ENCODE measurements around the gene FGFR2.

The FGFR2 gene

GRCh38 chr10:121536310-121536913, 61.8 kb downstream of the FGFR2 start:
- TF ChIP-seq GATA3 (IDR thresholded peaks at IDR 0.05; ENCODE audit: low read depth, low read length) (no peak), GATA2 (IDR thresholded peaks at IDR 0.05; ENCODE audit: low read depth, low read length) (no peak)

DNA sequence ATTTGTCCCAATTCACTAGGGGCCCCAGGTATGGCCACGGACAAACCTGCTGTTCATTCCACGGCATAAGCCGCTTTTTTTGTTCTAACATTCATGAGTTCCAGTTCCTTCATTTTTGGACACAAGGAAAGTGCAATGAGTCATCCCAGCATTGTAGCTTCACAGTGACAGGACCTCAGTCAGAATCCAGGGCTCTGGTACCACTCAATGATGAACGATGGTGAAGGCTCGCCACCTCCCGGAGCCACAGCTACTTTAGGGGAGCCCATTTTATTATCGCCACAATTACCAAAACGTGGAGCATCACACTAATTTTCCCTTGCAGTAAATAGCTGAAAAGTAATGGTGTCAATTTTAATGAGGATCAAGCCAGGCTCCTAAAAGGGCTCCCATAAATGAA, 62.9 kb downstream of the FGFR2 start:
- no peak for TF ChIP-seq GATA2 (IDR thresholded peaks at IDR 0.05; ENCODE audit: low read depth, low read length)
- no peak for TF ChIP-seq GATA3 (IDR thresholded peaks at IDR 0.05; ENCODE audit: low read depth, low read length)

- TF ChIP-seq GATA3 (IDR thresholded peaks at IDR 0.05; ENCODE audit: low read depth, low read length), result no peak
- no peak for TF ChIP-seq GATA2 (IDR thresholded peaks at IDR 0.05; ENCODE audit: low read depth, low read length)
Measured at GRCh38 chr10:121532292-121532864, 65.9 kb downstream of the FGFR2 start.

GRCh38 chr10:121531830-121532178, 66.4 kb downstream of the FGFR2 start:
- TF ChIP-seq GATA3 (IDR thresholded peaks at IDR 0.05; ENCODE audit: low read depth, low read length), result no peak
- TF ChIP-seq GATA2 (IDR thresholded peaks at IDR 0.05; ENCODE audit: low read depth, low read length), result no peak

DNA sequence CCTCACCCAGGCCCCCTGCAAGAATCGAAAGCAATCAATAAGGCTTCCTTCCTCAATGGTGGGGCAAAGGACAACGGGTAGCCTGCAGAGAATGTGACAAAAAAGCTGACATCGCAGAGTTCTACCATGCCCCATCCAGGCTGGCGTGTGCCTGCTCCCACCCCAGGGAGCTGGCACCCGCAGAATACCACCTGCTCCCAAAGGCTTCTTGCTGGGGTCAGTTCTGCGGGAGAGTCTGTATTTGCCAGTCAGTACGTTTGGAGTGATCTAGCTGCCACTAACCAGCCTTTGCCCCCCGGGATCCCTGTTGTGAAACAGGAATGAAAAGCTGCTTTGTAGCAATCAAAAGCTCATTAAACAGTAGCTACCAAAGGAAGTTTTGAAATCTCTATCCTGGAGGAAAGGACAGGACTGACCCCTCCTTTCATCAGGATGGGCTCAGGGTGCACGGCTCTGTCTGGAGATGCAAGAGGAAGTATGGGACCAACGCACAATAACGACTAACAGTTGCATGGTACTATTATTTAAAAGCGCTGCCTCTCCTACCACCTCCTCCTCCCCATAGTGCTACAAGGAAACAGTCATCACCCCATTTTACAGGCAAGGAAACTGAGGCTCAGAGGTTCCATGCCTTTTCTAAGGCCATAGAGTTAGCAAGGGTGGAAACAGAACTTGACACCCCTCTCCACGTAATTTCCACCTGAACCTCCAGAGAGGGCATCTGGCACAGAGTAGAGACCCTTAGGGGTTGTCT, 67.0 kb downstream of the FGFR2 start:
- TF ChIP-seq GATA2 (IDR thresholded peaks at IDR 0.05; ENCODE audit: low read depth, low read length) (no peak), GATA3 (IDR thresholded peaks at IDR 0.05; ENCODE audit: low read depth, low read length) (no peak)

DNA sequence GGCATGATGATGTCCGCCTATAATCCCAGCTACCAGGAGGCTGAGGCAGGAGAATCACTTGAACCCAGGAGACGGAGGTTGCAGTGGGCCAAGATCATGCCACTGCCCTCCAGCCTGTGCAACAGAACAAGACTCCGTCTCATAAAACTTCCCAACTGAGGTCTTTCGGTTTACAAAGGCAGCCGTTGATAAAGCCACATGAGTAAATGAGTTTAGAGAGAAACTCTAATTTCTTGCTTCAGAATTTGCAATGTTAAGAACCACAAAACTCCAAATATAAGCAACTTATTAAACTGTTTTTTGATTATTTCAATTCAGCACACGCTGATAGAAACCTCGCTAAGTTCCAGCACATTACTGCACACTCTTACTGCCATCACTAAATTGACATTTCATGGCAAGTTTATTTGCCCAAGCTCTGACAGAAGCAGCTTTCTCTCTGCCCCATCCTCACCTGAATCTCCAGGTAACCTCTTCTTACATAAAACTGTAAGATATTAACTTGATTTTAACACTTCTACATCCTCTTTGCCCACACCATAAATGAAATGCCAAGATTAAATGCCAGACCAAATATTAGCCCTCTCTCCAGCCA, 67.7 kb downstream of the FGFR2 start:
- no peak for TF ChIP-seq GATA3 (IDR thresholded peaks at IDR 0.05; ENCODE audit: low read depth, low read length)

DNA sequence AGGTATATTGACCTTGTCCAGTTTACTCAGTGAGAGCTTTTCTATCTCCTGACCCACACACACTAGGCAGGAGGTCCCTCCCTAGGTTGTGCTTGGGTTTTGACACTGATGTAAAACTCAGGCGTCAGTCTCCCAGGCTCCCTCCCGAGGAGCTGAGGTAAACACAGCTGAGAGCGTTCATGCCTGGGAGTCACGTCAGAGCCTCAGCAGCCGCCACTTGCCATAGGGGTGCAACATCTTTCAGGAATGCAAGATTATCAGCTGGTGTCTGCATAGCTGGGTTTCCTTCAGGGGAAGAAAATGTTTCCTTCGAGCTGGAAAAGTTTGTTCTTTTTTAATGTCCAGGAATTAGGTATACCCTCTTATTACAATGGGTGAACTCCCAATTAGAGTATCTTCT, 70.6 kb downstream of the FGFR2 start:
- no peak for TF ChIP-seq GATA2 (IDR thresholded peaks at IDR 0.05; ENCODE audit: low read depth, low read length)
- TF ChIP-seq GATA3 (IDR thresholded peaks at IDR 0.05; ENCODE audit: low read depth, low read length), result no peak

GRCh38 chr10:121526801-121527221, 71.4 kb downstream of the FGFR2 start:
- no peak for TF ChIP-seq GATA2 (IDR thresholded peaks at IDR 0.05; ENCODE audit: low read depth, low read length)
- no peak for TF ChIP-seq GATA3 (IDR thresholded peaks at IDR 0.05; ENCODE audit: low read depth, low read length)

DNA sequence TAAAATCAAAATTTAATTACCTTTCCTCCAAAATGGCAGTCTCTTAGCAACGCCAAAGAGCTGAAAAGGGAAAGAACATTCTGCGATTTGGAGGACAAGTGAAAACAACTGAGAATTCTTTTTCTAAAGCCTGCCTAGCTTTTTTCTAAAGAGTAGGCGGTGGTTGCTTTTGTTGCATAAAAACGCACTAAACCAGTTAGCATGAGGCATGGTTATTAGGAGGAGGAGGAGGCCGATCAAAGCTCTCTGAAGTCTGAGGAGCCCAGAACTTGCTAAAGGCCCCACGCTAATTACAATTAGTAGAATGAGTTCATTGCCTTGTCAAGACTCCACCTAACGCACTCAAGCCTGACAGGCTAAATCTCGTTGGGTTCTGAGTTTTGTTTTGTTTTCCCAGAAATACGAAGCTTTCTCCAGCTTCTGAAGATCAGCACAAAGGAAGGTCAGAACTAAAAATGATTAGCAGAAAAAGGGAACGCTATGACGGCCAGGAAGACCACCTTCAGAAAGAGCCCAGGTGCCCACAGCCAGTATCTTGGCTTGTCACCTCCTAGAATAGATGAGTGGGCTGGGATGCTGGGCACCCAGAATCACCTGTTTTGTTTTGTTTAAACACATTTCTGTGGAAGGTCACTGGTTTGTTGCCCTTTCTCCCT, 72.0 kb downstream of the FGFR2 start:
- TF ChIP-seq GATA3 (IDR thresholded peaks at IDR 0.05; ENCODE audit: low read depth, low read length) (no peak), GATA2 (IDR thresholded peaks at IDR 0.05; ENCODE audit: low read depth, low read length) (no peak)

DNA sequence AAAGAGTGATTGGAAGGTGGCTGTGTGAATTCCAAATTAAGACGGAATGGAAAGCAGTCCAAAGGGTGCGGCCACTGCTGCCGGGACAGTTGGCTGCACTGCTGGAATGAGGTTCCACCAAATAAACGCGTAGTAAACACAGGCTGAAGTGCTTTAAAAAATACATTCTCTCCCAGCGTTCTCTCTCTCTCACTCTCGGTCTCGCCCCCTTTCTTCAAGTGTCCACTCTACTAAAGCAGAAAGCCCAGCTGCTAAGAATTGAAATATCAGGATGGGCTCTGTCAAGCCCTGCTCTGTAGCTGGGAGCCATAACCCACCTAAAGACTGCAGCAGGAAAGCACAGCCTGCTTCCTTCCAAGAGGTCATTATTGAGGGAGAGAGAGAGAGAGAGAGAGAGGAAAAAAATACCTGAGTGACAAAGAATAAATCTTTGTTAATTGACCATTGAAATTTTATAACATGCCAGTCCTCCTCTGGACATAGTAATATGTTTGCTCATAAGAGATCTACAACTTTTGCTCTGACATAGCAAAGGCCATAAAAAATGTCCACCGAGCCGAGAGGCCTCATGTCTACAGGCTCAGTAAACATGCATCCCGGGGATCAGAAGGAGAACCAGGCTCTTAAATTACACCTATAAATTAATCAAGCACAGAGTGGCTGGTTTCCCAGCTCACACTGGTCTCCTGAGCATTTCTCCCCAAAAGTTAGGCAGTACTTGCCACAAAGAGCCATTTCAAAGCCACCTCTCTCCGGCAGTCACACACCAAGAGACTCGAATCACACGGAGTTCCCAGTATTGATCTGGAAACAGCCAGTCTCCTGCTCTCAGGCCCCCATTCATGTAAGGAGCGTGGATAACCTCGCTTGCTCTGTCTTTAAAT, 72.8 kb downstream of the FGFR2 start:
- TF ChIP-seq GATA2 (IDR thresholded peaks at IDR 0.05; ENCODE audit: low read depth, low read length), result no peak
- no peak for TF ChIP-seq GATA3 (IDR thresholded peaks at IDR 0.05; ENCODE audit: low read depth, low read length)

DNA sequence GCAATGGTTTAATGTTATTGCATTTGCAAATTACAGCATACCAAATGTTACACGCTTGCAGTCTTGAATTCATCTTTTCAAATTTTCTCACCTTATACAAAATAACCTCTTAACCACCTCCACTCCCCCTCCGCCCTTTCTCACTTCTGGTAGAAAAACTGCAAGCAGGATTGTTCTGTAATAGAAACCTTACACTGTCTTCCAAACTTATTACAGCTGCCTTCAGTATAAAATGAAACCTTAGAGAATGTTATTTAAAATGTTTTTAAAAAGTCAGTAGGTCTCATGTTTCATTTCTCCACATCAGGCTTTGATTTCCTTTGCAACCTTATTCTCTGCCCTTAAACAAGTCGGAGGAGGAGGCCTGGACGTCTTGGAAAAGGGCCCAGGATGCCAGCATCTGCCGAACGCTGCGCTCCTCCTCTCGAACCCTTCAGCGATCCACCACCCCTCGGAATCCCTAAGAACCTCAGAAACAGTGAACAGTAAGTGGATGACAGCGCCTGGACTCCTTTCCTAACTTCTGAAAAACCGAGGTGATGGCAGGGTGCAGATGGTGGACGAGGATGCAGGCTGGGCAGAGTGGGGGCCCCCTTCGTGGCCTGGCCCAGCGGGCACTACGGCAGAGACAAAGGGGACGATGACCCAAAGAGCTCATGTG, 74.0 kb downstream of the FGFR2 start:
- no peak for TF ChIP-seq GATA2 (IDR thresholded peaks at IDR 0.05; ENCODE audit: low read depth, low read length)
- no peak for TF ChIP-seq GATA3 (IDR thresholded peaks at IDR 0.05; ENCODE audit: low read depth, low read length)

- TF ChIP-seq GATA2 (IDR thresholded peaks at IDR 0.05; ENCODE audit: low read depth, low read length) (no peak), GATA3 (IDR thresholded peaks at IDR 0.05; ENCODE audit: low read depth, low read length) (no peak)
Measured at GRCh38 chr10:121522831-121523230, 75.4 kb downstream of the FGFR2 start.
